Panc1 (cell line): ENCODE data around the gene FAM117B.

ENCODE experiments used
- TF ChIP-seq, protein P1 (sequence below): fragments of 450-650 bp; IDR thresholded peaks from 2 replicates; pipeline ENCODE4 v1.5.1; 2017; ENCODE audit warnings: mild to moderate bottlenecking
- TF ChIP-seq, protein P2 (sequence below), 2 experiments: IDR thresholded peaks; 2 replicates each; pipeline ENCODE4 v1.6.1; 2011 to 2012; ENCODE audit warnings: low read depth in 2 of 2, control low read depth in 1 of 2, low read length in 1 of 2, mild to moderate bottlenecking in 1 of 2, moderate library complexity in 1 of 2; ENCODE audit not compliant: insufficient read depth in 1 of 2

DNA sequence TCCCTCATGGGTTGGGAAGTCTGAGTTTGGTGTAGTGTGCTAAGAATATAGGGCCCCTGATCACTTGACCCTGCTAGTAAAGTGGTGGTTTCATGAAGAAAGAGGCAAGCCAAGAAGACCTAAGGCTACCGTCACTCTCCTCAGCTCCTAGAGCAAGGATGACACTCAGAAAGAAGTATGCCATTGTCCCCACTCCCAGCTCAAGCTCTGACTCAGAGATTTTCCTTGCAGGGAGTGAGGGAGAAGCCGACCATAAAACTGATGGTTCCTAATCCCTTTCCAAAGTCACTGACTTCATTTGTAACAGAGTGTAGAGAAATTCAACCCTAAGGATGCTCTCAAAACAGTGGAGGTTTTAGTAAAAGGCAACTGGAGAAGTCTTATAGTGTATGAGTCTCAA lies 155.9 kb downstream of the FAM117B start:
- TF ChIP-seq, protein P1, sequence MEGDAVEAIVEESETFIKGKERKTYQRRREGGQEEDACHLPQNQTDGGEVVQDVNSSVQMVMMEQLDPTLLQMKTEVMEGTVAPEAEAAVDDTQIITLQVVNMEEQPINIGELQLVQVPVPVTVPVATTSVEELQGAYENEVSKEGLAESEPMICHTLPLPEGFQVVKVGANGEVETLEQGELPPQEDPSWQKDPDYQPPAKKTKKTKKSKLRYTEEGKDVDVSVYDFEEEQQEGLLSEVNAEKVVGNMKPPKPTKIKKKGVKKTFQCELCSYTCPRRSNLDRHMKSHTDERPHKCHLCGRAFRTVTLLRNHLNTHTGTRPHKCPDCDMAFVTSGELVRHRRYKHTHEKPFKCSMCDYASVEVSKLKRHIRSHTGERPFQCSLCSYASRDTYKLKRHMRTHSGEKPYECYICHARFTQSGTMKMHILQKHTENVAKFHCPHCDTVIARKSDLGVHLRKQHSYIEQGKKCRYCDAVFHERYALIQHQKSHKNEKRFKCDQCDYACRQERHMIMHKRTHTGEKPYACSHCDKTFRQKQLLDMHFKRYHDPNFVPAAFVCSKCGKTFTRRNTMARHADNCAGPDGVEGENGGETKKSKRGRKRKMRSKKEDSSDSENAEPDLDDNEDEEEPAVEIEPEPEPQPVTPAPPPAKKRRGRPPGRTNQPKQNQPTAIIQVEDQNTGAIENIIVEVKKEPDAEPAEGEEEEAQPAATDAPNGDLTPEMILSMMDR = no peak
- TF ChIP-seq, protein P2, sequence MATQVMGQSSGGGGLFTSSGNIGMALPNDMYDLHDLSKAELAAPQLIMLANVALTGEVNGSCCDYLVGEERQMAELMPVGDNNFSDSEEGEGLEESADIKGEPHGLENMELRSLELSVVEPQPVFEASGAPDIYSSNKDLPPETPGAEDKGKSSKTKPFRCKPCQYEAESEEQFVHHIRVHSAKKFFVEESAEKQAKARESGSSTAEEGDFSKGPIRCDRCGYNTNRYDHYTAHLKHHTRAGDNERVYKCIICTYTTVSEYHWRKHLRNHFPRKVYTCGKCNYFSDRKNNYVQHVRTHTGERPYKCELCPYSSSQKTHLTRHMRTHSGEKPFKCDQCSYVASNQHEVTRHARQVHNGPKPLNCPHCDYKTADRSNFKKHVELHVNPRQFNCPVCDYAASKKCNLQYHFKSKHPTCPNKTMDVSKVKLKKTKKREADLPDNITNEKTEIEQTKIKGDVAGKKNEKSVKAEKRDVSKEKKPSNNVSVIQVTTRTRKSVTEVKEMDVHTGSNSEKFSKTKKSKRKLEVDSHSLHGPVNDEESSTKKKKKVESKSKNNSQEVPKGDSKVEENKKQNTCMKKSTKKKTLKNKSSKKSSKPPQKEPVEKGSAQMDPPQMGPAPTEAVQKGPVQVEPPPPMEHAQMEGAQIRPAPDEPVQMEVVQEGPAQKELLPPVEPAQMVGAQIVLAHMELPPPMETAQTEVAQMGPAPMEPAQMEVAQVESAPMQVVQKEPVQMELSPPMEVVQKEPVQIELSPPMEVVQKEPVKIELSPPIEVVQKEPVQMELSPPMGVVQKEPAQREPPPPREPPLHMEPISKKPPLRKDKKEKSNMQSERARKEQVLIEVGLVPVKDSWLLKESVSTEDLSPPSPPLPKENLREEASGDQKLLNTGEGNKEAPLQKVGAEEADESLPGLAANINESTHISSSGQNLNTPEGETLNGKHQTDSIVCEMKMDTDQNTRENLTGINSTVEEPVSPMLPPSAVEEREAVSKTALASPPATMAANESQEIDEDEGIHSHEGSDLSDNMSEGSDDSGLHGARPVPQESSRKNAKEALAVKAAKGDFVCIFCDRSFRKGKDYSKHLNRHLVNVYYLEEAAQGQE (IDR thresholded peaks at IDR 0.05; ENCODE audit: insufficient read depth in 1 of 2, low read depth in 2 of 2, low read length in 1 of 2) = no peak
